ENCODE results near the gene MFAP3L.

- TF ChIP-seq EZH2 (IDR thresholded peaks at IDR 0.05; ENCODE audit: borderline replicate concordance, low read depth, low read length, severe bottlenecking): no peak
- TF ChIP-seq MYC (IDR thresholded peaks at IDR 0.05; ENCODE audit: low read depth, low read length): no peak
Measured at GRCh38 chr4:169955521-169955920, 70.7 kb downstream of the MFAP3L start.

Measured in endothelial cell of umbilical vein (primary cell).